ENCODE measurements around the gene SERINC1.

SERINC1 gene

GRCh38 chr6:122484760-122485159 lies 13.2 kb upstream of the SERINC1 start:
- H2BK12ac ChIP-seq (ENCODE audit: low read length in 2 of 2) = no peak overlapping the region
- no peaks in the 10 kb centered on the region for H3K9me3 ChIP-seq (ENCODE audit: control insufficient read depth, low read length)
- no peak overlapping the region for H4K8ac ChIP-seq (ENCODE audit: low read length)
- H3K9ac ChIP-seq (ENCODE audit: low read length) = no peak overlapping the region
- H3K4me3 ChIP-seq (ENCODE audit: insufficient read depth in 1 of 2, low read depth in 1 of 2, low read length in 2 of 2) = no peak overlapping the region
- no peak overlapping the region for H4K91ac ChIP-seq (ENCODE audit: low read length)
- H3K18ac ChIP-seq (ENCODE audit: low read depth in 1 of 2, low read length in 2 of 2) = no peak overlapping the region
- no peaks in the 10 kb centered on the region for H3K4me1 ChIP-seq (ENCODE audit: control insufficient read depth, insufficient read depth, low read depth, low read length)
- H2AFZ ChIP-seq (ENCODE audit: low read depth, low read length) = no peak overlapping the region
- WGBS = 64% methylated on average over 3 of the region's 4 CpGs
- no peak overlapping the region for H3K23ac ChIP-seq (ENCODE audit: low read length in 2 of 2)
- DNase-seq = no peak
- no peak overlapping the region for H2BK15ac ChIP-seq (ENCODE audit: low read depth, poor library complexity, severe bottlenecking)
- no peak overlapping the region for H3K14ac ChIP-seq (ENCODE audit: low read length in 2 of 2)
- H3K27me3 ChIP-seq (ENCODE audit: control insufficient read depth in 1 of 2, insufficient read depth in 1 of 2, low read length in 2 of 2) = no peaks in the 10 kb centered on the region
- H3K79me1 ChIP-seq (replicated peaks; ENCODE audit: low read length, poor library complexity, severe bottlenecking) = no peaks in the 10 kb centered on the region
- H2AK5ac ChIP-seq (ENCODE audit: low read length, severe bottlenecking) = no peak overlapping the region
- H2BK5ac ChIP-seq (ENCODE audit: low read depth, low read length, poor library complexity, severe bottlenecking) = no peak overlapping the region
- H2BK120ac ChIP-seq (ENCODE audit: low read depth, low read length) = no peak overlapping the region
- no peak overlapping the region for H3K27ac ChIP-seq (ENCODE audit: low read length, poor library complexity, severe bottlenecking)
- no peak overlapping the region for H3K4me2 ChIP-seq (ENCODE audit: low read length, poor library complexity, severe bottlenecking)
- no peak overlapping the region for H3K4ac ChIP-seq (ENCODE audit: low read depth in 1 of 2, low read length in 2 of 2)
- H3K36me3 ChIP-seq (ENCODE audit: control insufficient read depth in 1 of 2, insufficient read depth in 2 of 2, low read depth in 1 of 2, low read length in 2 of 2) = no peaks in the 10 kb centered on the region

- H3K9ac ChIP-seq (ENCODE audit: low read length) = no peak overlapping the region
- H3K9me3 ChIP-seq (ENCODE audit: control insufficient read depth, low read length) = no peaks in the 10 kb centered on the region
- no peak overlapping the region for H3K4me2 ChIP-seq (ENCODE audit: low read length, poor library complexity, severe bottlenecking)
- no peak overlapping the region for H2AFZ ChIP-seq (ENCODE audit: low read depth, low read length)
- no peak overlapping the region for H2BK12ac ChIP-seq (ENCODE audit: low read length in 2 of 2)
- peak; percentile 48 for DNase-seq
- H4K8ac ChIP-seq (ENCODE audit: low read length) = no peak overlapping the region
- no peak overlapping the region for H3K4me3 ChIP-seq (ENCODE audit: insufficient read depth in 1 of 2, low read depth in 1 of 2, low read length in 2 of 2)
- H3K23ac ChIP-seq (ENCODE audit: low read length in 2 of 2) = no peak overlapping the region
- no peak overlapping the region for H4K91ac ChIP-seq (ENCODE audit: low read length)
- H2BK5ac ChIP-seq (ENCODE audit: low read depth, low read length, poor library complexity, severe bottlenecking) = no peak overlapping the region
- no peaks in the 10 kb centered on the region for H3K79me1 ChIP-seq (replicated peaks; ENCODE audit: low read length, poor library complexity, severe bottlenecking)
- no peaks in the 10 kb centered on the region for H3K36me3 ChIP-seq (ENCODE audit: control insufficient read depth in 1 of 2, insufficient read depth in 2 of 2, low read depth in 1 of 2, low read length in 2 of 2)
- H3K18ac ChIP-seq (ENCODE audit: low read depth in 1 of 2, low read length in 2 of 2) = peak overlapping the region in 1 of 2 experiments; percentile 66
- H3K4ac ChIP-seq (ENCODE audit: low read depth in 1 of 2, low read length in 2 of 2) = no peak overlapping the region
- H2AK5ac ChIP-seq (ENCODE audit: low read length, severe bottlenecking) = no peak overlapping the region
- no peaks in the 10 kb centered on the region for H3K4me1 ChIP-seq (ENCODE audit: control insufficient read depth, insufficient read depth, low read depth, low read length)
- WGBS = 37% methylated on average over 6 of the region's 7 CpGs
- no peak overlapping the region for H3K27ac ChIP-seq (ENCODE audit: low read length, poor library complexity, severe bottlenecking)
- H2BK15ac ChIP-seq (ENCODE audit: low read depth, poor library complexity, severe bottlenecking) = no peak overlapping the region
- H3K27me3 ChIP-seq (ENCODE audit: control insufficient read depth in 1 of 2, insufficient read depth in 1 of 2, low read length in 2 of 2) = no peaks in the 10 kb centered on the region
- no peak overlapping the region for H3K14ac ChIP-seq (ENCODE audit: low read length in 2 of 2)
- no peak overlapping the region for H2BK120ac ChIP-seq (ENCODE audit: low read depth, low read length)
Measured at GRCh38 chr6:122482750-122483080, 11.1 kb upstream of the SERINC1 start.

DNA sequence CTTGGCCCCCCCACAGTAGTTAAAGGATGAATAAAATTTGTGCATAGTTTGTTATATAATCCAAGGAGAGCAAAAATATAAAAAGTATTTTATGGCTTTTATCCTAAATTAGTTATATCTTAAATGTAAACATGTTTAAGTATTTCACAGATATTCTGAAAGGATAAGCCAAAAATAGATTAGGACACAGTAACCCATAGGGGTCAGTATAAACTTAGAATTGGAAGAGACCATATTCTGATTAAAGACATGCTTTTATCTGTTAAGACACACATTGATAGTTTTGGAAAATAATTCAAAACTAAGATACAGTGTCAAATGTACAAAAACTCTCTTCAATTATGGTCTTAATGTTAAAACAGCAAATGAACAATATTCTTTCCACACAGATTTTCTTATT lies 4.5 kb upstream of the SERINC1 start:
- no peak overlapping the region for H2BK12ac ChIP-seq (ENCODE audit: low read length in 2 of 2)
- no peak overlapping the region for H3K14ac ChIP-seq (ENCODE audit: low read length in 2 of 2)
- no peaks in the 10 kb centered on the region for H3K4me1 ChIP-seq (ENCODE audit: control insufficient read depth, insufficient read depth, low read depth, low read length)
- H3K27ac ChIP-seq (ENCODE audit: low read length, poor library complexity, severe bottlenecking) = no peak overlapping the region
- no peaks in the 10 kb centered on the region for H3K27me3 ChIP-seq (ENCODE audit: control insufficient read depth in 1 of 2, insufficient read depth in 1 of 2, low read length in 2 of 2)
- H2BK5ac ChIP-seq (ENCODE audit: low read depth, low read length, poor library complexity, severe bottlenecking) = no peak overlapping the region
- H3K9ac ChIP-seq (ENCODE audit: low read length) = no peak overlapping the region
- H2BK15ac ChIP-seq (ENCODE audit: low read depth, poor library complexity, severe bottlenecking) = no peak overlapping the region
- H3K4me2 ChIP-seq (ENCODE audit: low read length, poor library complexity, severe bottlenecking) = no peak overlapping the region
- H2BK120ac ChIP-seq (ENCODE audit: low read depth, low read length) = no peak overlapping the region
- H2AFZ ChIP-seq (ENCODE audit: low read depth, low read length) = no peak overlapping the region
- no peak overlapping the region for H2AK5ac ChIP-seq (ENCODE audit: low read length, severe bottlenecking)
- DNase-seq = peak; percentile 46
- no peak overlapping the region for H4K8ac ChIP-seq (ENCODE audit: low read length)
- H3K4ac ChIP-seq (ENCODE audit: low read depth in 1 of 2, low read length in 2 of 2) = no peak overlapping the region
- H3K36me3 ChIP-seq (ENCODE audit: control insufficient read depth in 1 of 2, insufficient read depth in 2 of 2, low read depth in 1 of 2, low read length in 2 of 2) = no peaks in the 10 kb centered on the region
- H4K91ac ChIP-seq (ENCODE audit: low read length) = no peak overlapping the region
- no peak overlapping the region for H3K4me3 ChIP-seq (ENCODE audit: insufficient read depth in 1 of 2, low read depth in 1 of 2, low read length in 2 of 2)
- H3K9me3 ChIP-seq (ENCODE audit: control insufficient read depth, low read length) = no peaks in the 10 kb centered on the region
- no peak overlapping the region for H3K18ac ChIP-seq (ENCODE audit: low read depth in 1 of 2, low read length in 2 of 2)
- no peaks in the 10 kb centered on the region for H3K79me1 ChIP-seq (replicated peaks; ENCODE audit: low read length, poor library complexity, severe bottlenecking)
- no peak overlapping the region for H3K23ac ChIP-seq (ENCODE audit: low read length in 2 of 2)

DNA sequence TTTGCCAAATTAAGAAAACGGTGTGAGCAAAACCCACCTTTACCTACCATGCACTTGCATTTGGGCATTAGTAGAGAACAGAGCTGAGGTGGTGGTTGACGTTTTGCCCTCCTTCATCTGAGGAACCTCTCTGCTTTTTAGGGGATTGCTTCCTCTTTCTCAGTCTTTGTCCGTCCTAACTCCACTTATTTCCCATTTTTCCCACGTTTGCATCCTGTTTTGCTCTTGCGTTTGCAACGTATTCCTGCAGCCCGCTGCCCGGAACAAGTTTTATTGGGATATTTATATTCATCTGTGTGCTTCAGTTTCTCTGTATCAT lies 374 bp upstream of the SERINC1 start:
- peak overlapping the region; percentile 62 for H3K27ac ChIP-seq (ENCODE audit: low read length, poor library complexity, severe bottlenecking)
- H2BK5ac ChIP-seq (ENCODE audit: low read depth, low read length, poor library complexity, severe bottlenecking) = no peak overlapping the region
- H2BK120ac ChIP-seq (ENCODE audit: low read depth, low read length) = no peak overlapping the region
- peak overlapping the region; percentile 98 for H3K9ac ChIP-seq (ENCODE audit: low read length)
- no peak overlapping the region for H2BK15ac ChIP-seq (ENCODE audit: low read depth, poor library complexity, severe bottlenecking)
- H3K4me3 ChIP-seq (ENCODE audit: insufficient read depth in 1 of 2, low read depth in 1 of 2, low read length in 2 of 2) = peak overlapping the region; percentile 47 to 92
- H3K79me1 ChIP-seq (replicated peaks; ENCODE audit: low read length, poor library complexity, severe bottlenecking) = no peaks in the 10 kb centered on the region
- H4K91ac ChIP-seq (ENCODE audit: low read length) = no peak overlapping the region
- no peak overlapping the region for H2AK5ac ChIP-seq (ENCODE audit: low read length, severe bottlenecking)
- WGBS = 0% methylated on average over 1 of the region's 8 CpGs
- H3K4ac ChIP-seq (ENCODE audit: low read depth in 1 of 2, low read length in 2 of 2) = peak overlapping the region in 1 of 2 experiments; percentile 13
- peak overlapping the region; percentile 55 for H2AFZ ChIP-seq (ENCODE audit: low read depth, low read length)
- no peaks in the 10 kb centered on the region for H3K9me3 ChIP-seq (ENCODE audit: control insufficient read depth, low read length)
- H3K4me1 ChIP-seq (ENCODE audit: control insufficient read depth, insufficient read depth, low read depth, low read length) = peaks cover 5% of the 10 kb centered on the region
- no peaks in the 10 kb centered on the region for H3K27me3 ChIP-seq (ENCODE audit: control insufficient read depth in 1 of 2, insufficient read depth in 1 of 2, low read length in 2 of 2)
- peak overlapping the region; percentile 67 for H4K8ac ChIP-seq (ENCODE audit: low read length)
- no peak overlapping the region for H2BK12ac ChIP-seq (ENCODE audit: low read length in 2 of 2)
- peaks cover 0 to 6% of the 10 kb centered on the region in 2 experiments for H3K36me3 ChIP-seq (ENCODE audit: control insufficient read depth in 1 of 2, insufficient read depth in 2 of 2, low read depth in 1 of 2, low read length in 2 of 2)
- H3K14ac ChIP-seq (ENCODE audit: low read length in 2 of 2) = peak overlapping the region in 1 of 2 experiments; percentile 61
- H3K18ac ChIP-seq (ENCODE audit: low read depth in 1 of 2, low read length in 2 of 2) = peak overlapping the region; percentile 60 to 89
- H3K23ac ChIP-seq (ENCODE audit: low read length in 2 of 2) = no peak overlapping the region
- DNase-seq = no peak
- peak overlapping the region; percentile 82 for H3K4me2 ChIP-seq (ENCODE audit: low read length, poor library complexity, severe bottlenecking)
